GM12891 (cell line): ENCODE measurements around the gene CNTD1.

Source experiments
- POLR2A ChIP-seq: IDR thresholded peaks from 2 replicates; pipeline ENCODE4 v1.6.1; 2011; ENCODE audit warnings: low read depth, low read length, control low read depth
- POLR2AphosphoS5 ChIP-seq: IDR thresholded peaks from 2 replicates; pipeline ENCODE4 v1.6.1; 2011; ENCODE audit warnings: low read depth, low read length, control low read depth
- TAF1 ChIP-seq: IDR thresholded peaks from 2 replicates; pipeline ENCODE4 v1.6.1; 2011; ENCODE audit warnings: low read depth, low read length, control low read depth

GRCh38 chr17:42844761-42845555 lies 46.3 kb downstream of the CNTD1 start:
- no peak for TF ChIP-seq POLR2A
- no peak for TF ChIP-seq TAF1
- TF ChIP-seq POLR2AphosphoS5, result no peak; the same call in 1 of the 2 replicates
